T-cell (primary cell): ENCODE data around the gene PYM1. TPM values are rescaled to one million over a fixed set of nuclear protein-coding genes. Genes with fewer than 3 reads are reported as not detected.

Experiments used
- ATAC-seq, 4 experiments: fragments of 200-7000 bp in 3 of 4; fragments of 150-1000 bp in 1 of 4; cut with Tn5 transposase; replicated peaks in 1 of 4; 1 replicate in 3 of 4; 2 replicates in 1 of 4; pipeline ENCODE4 v1.10.0; 2021; ENCODE audit warnings: moderate library complexity in 3 of 4, mild to moderate bottlenecking in 2 of 4, moderate number of reproducible peaks in 1 of 4
- CTCF ChIA-PET, 2 donors: fragments of 300-600 bp; sonication (Branson Sonifier 250); formaldehyde crosslinking; loops; one replicate each; lab custom pipeline; 2022; ENCODE audit warnings: antibody characterized with exemption in 2 of 2; lab: Charles Lee
- POLR2A ChIA-PET, 2 donors: fragments of 300-600 bp; sonication (Branson Sonifier 250); formaldehyde crosslinking; loops; one replicate each; lab custom pipeline; 2022; ENCODE audit warnings: antibody characterized with exemption in 2 of 2; lab: Charles Lee
- DNase-seq, 35 experiments: peaks; one replicate each; pipeline versions ENCODE4 v3.0.0 to v3.0.0-alpha.2; 2013 to 2023
- H3K27ac ChIP-seq: one replicate; pipeline ENCODE4 v1.5.1; 2013; ENCODE audit warnings: low read length
- H3K27me3 ChIP-seq, 2 experiments: replicated peaks in 1 of 2; 1 replicate in 1 of 2; 2 replicates in 1 of 2; pipeline versions ENCODE4 v1.6.1 to v1.7.0; 2013; ENCODE audit warnings: low read length in 1 of 2, mixed read lengths in 1 of 2; ENCODE audit not compliant: control insufficient read depth in 2 of 2, insufficient read depth in 2 of 2; ENCODE audit errors: extremely low read depth in 1 of 2
- H3K36me3 ChIP-seq, 2 donors: 1 replicate in 1 of 2; 2 replicates in 1 of 2; pipeline versions ENCODE4 v1.6.1 to v1.7.0; 2013; ENCODE audit warnings: low read length in 1 of 2; ENCODE audit not compliant: control insufficient read depth in 2 of 2, insufficient read depth in 1 of 2; ENCODE audit errors: extremely low read depth in 1 of 2
- H3K4me1 ChIP-seq, 2 experiments: 1 replicate in 1 of 2; 2 replicates in 1 of 2; pipeline versions ENCODE4 v1.6.1 to v1.7.0; 2013; ENCODE audit warnings: low read length in 2 of 2, mixed read lengths in 1 of 2; ENCODE audit not compliant: insufficient read depth in 2 of 2, control insufficient read depth in 1 of 2; ENCODE audit errors: extremely low read depth in 1 of 2
- H3K4me3 ChIP-seq, 2 donors: 1 replicate in 1 of 2; 2 replicates in 1 of 2; pipeline versions ENCODE4 v1.5.1 to v1.7.0; 2013; ENCODE audit warnings: mild to moderate bottlenecking in 2 of 2, low read length in 1 of 2, moderate library complexity in 1 of 2; ENCODE audit not compliant: control insufficient read depth in 1 of 2; ENCODE audit errors: extremely low read depth in 1 of 2
- H3K9me3 ChIP-seq: 2 replicates; pipeline ENCODE4 v1.7.0; 2013
- H3K27ac Mint-ChIP-seq, 2 donors: one replicate each; pipeline ENCODE4 v1.8.0; 2020 to 2021; ENCODE audit warnings: mild to moderate bottlenecking in 2 of 2, mixed read lengths in 2 of 2
- H3K27me3 Mint-ChIP-seq, 2 donors: one replicate each; pipeline ENCODE4 v1.8.0; 2021 to 2022; ENCODE audit warnings: mixed read lengths in 2 of 2
- H3K36me3 Mint-ChIP-seq: one replicate; pipeline ENCODE4 v1.8.0; 2021; ENCODE audit warnings: mixed read lengths
- H3K4me1 Mint-ChIP-seq, 3 donors: one replicate each; pipeline ENCODE4 v1.8.0; 2020 to 2022; ENCODE audit warnings: mixed read lengths in 3 of 3, mild to moderate bottlenecking in 1 of 3
- H3K4me3 Mint-ChIP-seq, 3 donors: one replicate each; pipeline ENCODE4 v1.8.0; 2020 to 2022; ENCODE audit warnings: mild to moderate bottlenecking in 3 of 3, mixed read lengths in 3 of 3, moderate library complexity in 3 of 3
- H3K9me3 Mint-ChIP-seq, 3 donors: one replicate each; pipeline ENCODE4 v1.8.0; 2020 to 2022; ENCODE audit warnings: mixed read lengths in 3 of 3
- WGBS: methylation state at CpG from one replicate; pipeline ENCODE4 v1.1.5; 2013; ENCODE audit warnings: missing lambda C conversion rate; ENCODE audit not compliant: insufficient coverage; 5-methylcytosine and 5-hydroxymethylcytosine counted together
- total RNA-seq, 35 experiments: library from RNA in 6 of 35; stranded (reverse) in 6 of 35; fragments of 120-200 nt in 1 of 35; gene quantifications; one replicate each; pipeline versions ENCODE4 v1.2.1 to v1.2.4 and lab custom pipeline; 2013 to 2026

Gene PYM1
- total RNA-seq, 5 donors from 2014 or later (not counting 1 experiment from before 2014, with no cell fraction given): 21.7 to 40.9 (median 30.7) TPM

DNA sequence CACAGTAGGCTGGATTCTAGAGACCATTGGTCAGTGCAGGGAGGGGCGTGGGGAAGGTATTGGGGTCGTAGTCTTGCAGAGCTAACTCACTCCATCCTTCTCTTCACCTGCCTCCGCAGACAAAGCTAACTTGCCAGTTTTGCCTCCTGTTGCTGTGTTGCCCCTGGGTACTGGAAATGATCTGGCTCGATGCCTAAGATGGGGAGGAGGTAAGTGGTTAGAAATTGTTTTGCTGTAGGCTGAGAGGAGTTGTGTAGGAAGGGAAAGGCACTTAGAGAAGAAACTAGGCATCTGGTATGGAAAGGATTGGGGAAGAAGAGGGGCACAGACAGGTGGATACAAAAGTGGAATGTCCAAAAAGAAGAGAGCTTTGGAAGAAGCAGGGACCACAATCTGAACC lies 14.4 kb upstream of the PYM1 start:
- ChIA-PET CTCF (interaction anchor here (0.5 to 5.2 kb wide), 4 partner anchors 19 to 204 kb away, joined by 3 to 47 read pairs (median 3); no protein-coding TSS in a partner anchor), POLR2A (interaction anchor here in 1 of 2 donors (0.5 kb wide), 1 partner anchor 148 kb away, joined by 14 read pairs; no protein-coding TSS in a partner anchor)
- Histone ChIP-seq H3K4me1 (peaks cover 34 to 45% of the 10 kb centered on the region in 2 experiments), H3K4me3 (no peak overlapping the region), H3K27me3 (no peaks in the 10 kb centered on the region), H3K9me3 (no peaks in the 10 kb centered on the region), H3K36me3 (peaks cover 39 to 97% of the 10 kb centered on the region in 2 donors), H3K27ac (peak overlapping the region; percentile 26)
- H3K4me1 Mint-ChIP-seq: peaks cover 76 to 89% (median 84%) of the 10 kb centered on the region in 3 donors
- ATAC-seq: no peak
- H3K27me3 Mint-ChIP-seq: no peaks in the 10 kb centered on the region
- H3K4me3 Mint-ChIP-seq: peak overlapping the region in 1 of 3 donors; percentile 25
- DNase-seq: no peak
- H3K36me3 Mint-ChIP-seq: peaks cover 77% of the 10 kb centered on the region
- peak overlapping the region; percentile 86 to 96 for H3K27ac Mint-ChIP-seq
- 91% methylated on average over 1 of the region's 4 CpGs for WGBS
- H3K9me3 Mint-ChIP-seq: no peaks in the 10 kb centered on the region

DNA sequence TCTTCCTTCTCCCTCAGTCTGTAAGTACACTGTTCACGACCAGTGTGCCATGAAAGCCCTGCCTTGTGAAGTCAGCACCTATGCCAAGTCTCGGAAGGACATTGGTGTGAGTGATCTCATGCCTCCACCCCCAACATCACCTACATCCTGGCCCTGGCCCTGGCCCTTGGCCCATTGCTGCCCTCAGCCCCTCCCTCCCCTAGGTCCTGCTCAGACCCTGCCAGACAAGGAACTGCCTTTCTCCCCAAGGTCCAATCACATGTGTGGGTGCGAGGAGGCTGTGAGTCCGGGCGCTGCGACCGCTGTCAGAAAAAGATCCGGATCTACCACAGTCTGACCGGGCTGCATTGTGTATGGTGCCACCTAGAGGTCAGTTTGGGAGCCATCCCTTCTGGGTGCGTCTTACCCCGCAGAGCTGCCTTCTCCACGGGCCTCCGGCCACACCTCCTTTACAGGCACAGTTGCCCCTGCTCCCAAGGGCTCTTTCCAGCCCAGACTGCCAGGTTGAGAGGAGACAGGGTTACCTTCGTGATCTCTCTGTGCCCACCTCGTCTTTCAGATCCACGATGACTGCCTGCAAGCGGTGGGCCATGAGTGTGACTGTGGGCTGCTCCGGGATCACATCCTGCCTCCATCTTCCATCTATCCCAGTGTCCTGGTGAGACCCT lies 12.5 kb upstream of the PYM1 start:
- Mint-ChIP-seq H3K4me1 (peaks cover 82 to 91% (median 89%) of the 10 kb centered on the region in 3 donors), H3K27ac (peak overlapping the region; percentile 96 to 99), H3K4me3 (peak overlapping the region; percentile 2 to 63 (median 44)), H3K9me3 (no peaks in the 10 kb centered on the region), H3K27me3 (no peaks in the 10 kb centered on the region), H3K36me3 (peaks cover 78% of the 10 kb centered on the region)
- H3K27ac ChIP-seq: peak overlapping the region; percentile 48
- 23% methylated on average over 18 of the region's 18 CpGs for WGBS
- DNase-seq (peak; percentile 62 to 92 (median 78)), ATAC-seq (peak; percentile 81 to 91 (median 84))
- H3K27me3 ChIP-seq: no peaks in the 10 kb centered on the region
- ChIA-PET CTCF (interaction anchor here (0.5 to 5.2 kb wide), 13 partner anchors 9 to 234 kb away, joined by 3 to 47 read pairs (median 5); partner anchors contain the start of genes DNAJC14 (in 1 of the 2), ORMDL2 (in 1 of the 2) and SARNP (in 1 of the 2)), POLR2A (interaction anchor here in 1 of 2 donors (0.7 kb wide), 2 partner anchors 14 to 43 kb away, joined by 4 to 5 read pairs; no protein-coding TSS in a partner anchor)
- no peaks in the 10 kb centered on the region for H3K9me3 ChIP-seq
- H3K4me3 ChIP-seq: no peak overlapping the region
- peaks cover 48 to 64% of the 10 kb centered on the region in 2 experiments for H3K4me1 ChIP-seq
- peaks cover 28 to 93% of the 10 kb centered on the region in 2 donors for H3K36me3 ChIP-seq

DNA sequence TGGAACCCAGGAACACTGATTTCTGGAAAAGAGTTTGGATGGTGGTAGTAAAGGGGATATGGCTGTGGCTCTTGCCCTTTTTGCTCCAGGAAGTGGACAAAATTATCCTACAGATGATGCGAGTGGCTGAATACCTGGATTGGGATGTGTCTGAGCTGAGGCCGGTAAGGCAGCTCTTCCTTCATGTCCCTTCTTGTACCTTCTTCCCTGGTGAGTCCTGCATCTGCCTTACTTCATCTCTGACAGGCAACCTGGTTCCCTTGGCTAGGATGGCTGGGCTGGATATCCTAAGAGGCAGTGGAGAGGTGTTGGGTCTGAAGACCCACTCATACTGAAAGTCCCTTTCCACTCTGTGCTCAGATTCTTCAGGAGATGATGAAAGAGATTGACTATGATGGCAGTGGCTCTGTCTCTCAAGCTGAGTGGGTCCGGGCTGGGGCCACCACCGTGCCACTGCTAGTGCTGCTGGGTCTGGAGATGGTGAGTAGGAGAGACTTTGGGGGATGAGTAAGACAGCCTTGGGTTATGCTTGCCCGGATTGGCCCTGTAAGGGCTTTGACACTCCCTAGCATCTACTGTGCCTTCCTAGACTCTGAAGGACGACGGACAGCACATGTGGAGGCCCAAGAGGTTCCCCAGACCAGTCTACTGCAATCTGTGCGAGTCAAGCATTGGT lies 11.3 kb upstream of the PYM1 start:
- Histone ChIP-seq H3K9me3 (no peaks in the 10 kb centered on the region), H3K36me3 (peaks cover 22 to 89% of the 10 kb centered on the region in 2 donors), H3K27me3 (no peaks in the 10 kb centered on the region), H3K27ac (no peak overlapping the region), H3K4me3 (no peak overlapping the region), H3K4me1 (peaks cover 60 to 71% of the 10 kb centered on the region in 2 experiments)
- no peaks in the 10 kb centered on the region for H3K9me3 Mint-ChIP-seq
- ATAC-seq: no peak
- peaks cover 87 to 95% (median 89%) of the 10 kb centered on the region in 3 donors for H3K4me1 Mint-ChIP-seq
- H3K4me3 Mint-ChIP-seq: peak overlapping the region in 2 of 3 donors; percentile 10 to 63
- CTCF ChIA-PET: interaction anchor here (0.6 to 5.2 kb wide), 10 partner anchors 7 to 200 kb away, joined by 3 to 47 read pairs (median 6); partner anchors contain the start of genes ORMDL2 (in 1 of the 2) and SARNP (in 1 of the 2)
- peaks cover 72% of the 10 kb centered on the region for H3K36me3 Mint-ChIP-seq
- no peaks in the 10 kb centered on the region for H3K27me3 Mint-ChIP-seq
- POLR2A ChIA-PET: interaction anchor here (0.7 kb wide), 2 partner anchors 13 to 36 kb away, joined by 3 to 5 read pairs; no protein-coding TSS in a partner anchor
- WGBS: 63% methylated on average over 5 of the region's 8 CpGs
- H3K27ac Mint-ChIP-seq: peak overlapping the region; percentile 96 to 99
- no peak for DNase-seq

DNA sequence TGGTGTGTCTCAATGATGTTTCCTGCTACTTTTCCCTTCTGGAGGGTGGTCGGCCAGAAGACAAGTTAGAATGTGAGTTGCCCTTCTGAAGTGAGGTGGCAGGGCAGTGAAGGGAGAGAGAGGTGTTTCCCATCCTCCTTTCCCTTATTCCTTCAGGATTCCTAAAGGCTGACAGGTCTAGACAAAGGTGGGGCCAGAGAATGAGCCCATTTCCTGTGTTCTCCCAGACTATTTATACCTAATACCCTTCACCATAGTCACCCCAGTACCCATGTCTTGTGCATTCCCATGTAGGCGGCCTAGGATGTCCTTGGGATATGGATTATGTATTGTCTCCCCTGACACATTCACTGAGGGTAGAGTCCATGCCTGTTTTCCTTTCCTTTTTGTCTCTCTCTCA lies 10.3 kb upstream of the PYM1 start:
- ChIA-PET CTCF (interaction anchor here in 1 of 2 donors (0.8 to 5.2 kb wide), 3 partner anchors 14 to 198 kb away, joined by 3 to 47 read pairs (median 5); partner anchors contain the start of genes ORMDL2 and SARNP), POLR2A (interaction anchor here in 1 of 2 donors (0.7 kb wide), 1 partner anchor 36 kb away, joined by 3 read pairs; no protein-coding TSS in a partner anchor)
- H3K27ac Mint-ChIP-seq: peak overlapping the region; percentile 96 to 99
- H3K27ac ChIP-seq: peak overlapping the region; percentile 4
- no peak overlapping the region for H3K4me3 ChIP-seq
- H3K4me3 Mint-ChIP-seq: peak overlapping the region in 1 of 3 donors; percentile 100
- peaks cover 20 to 89% of the 10 kb centered on the region in 2 donors for H3K36me3 ChIP-seq
- no CpG with 5 or more reads among the region's 2 CpGs for WGBS
- H3K9me3 Mint-ChIP-seq: no peaks in the 10 kb centered on the region
- DNase-seq: no peak
- no peaks in the 10 kb centered on the region for H3K27me3 ChIP-seq
- peaks cover 88 to 96% (median 90%) of the 10 kb centered on the region in 3 donors for H3K4me1 Mint-ChIP-seq
- no peaks in the 10 kb centered on the region for H3K9me3 ChIP-seq
- H3K27me3 Mint-ChIP-seq: no peaks in the 10 kb centered on the region
- H3K36me3 Mint-ChIP-seq: peaks cover 70% of the 10 kb centered on the region
- H3K4me1 ChIP-seq: peaks cover 70 to 80% of the 10 kb centered on the region in 2 experiments
- ATAC-seq: no peak

DNA sequence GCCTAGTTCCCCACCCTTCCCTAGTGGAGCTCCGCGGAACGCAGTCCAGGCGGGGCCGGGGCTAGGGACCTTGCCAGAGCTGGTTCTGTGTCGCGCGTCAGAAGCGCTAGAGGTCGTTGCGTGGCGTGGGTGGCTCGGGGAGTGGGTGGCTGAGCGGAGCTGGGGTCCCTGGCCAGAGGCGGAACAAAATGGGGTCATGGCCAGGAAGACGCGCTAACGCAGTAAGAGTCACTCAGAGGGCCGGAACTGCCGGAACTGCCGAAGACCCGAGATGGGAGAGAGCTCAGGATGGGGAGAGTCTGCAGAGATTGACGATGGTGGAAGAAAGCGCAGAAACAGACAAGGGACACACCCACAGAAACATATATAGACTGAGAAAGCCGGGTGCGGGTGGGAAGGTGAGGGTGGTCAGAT lies 8.1 kb upstream of the PYM1 start:
- peak in 5 of 35 experiments; percentile 26 to 46 (median 34) for DNase-seq
- Mint-ChIP-seq H3K27ac (peak overlapping the region; percentile 96 to 99), H3K36me3 (peaks cover 68% of the 10 kb centered on the region), H3K9me3 (no peaks in the 10 kb centered on the region), H3K27me3 (no peaks in the 10 kb centered on the region), H3K4me1 (peaks cover 74 to 86% (median 81%) of the 10 kb centered on the region in 3 donors), H3K4me3 (peak overlapping the region; percentile 96 to 100 (median 97))
- POLR2A ChIA-PET: no interaction called here
- 29% methylated on average over 5 of the region's 26 CpGs for WGBS
- peaks cover 11 to 70% of the 10 kb centered on the region in 2 donors for H3K36me3 ChIP-seq
- peak overlapping the region; percentile 53 to 88 for H3K4me3 ChIP-seq
- peaks cover 63 to 82% of the 10 kb centered on the region in 2 experiments for H3K4me1 ChIP-seq
- H3K27ac ChIP-seq: peak overlapping the region; percentile 73
- CTCF ChIA-PET: interaction anchor here in 1 of 2 donors (0.5 to 3.3 kb wide), 7 partner anchors 8 to 197 kb away, joined by 4 to 13 read pairs (median 4); partner anchors contain the start of gene ORMDL2
- no peaks in the 10 kb centered on the region for H3K9me3 ChIP-seq
- H3K27me3 ChIP-seq: no peaks in the 10 kb centered on the region
- ATAC-seq: no peak
